ENCODE results near the gene SP1.
A peak's percentile ranks its signal among the peaks of the same experiment; 100 is the strongest.

Gene SP1

DNA sequence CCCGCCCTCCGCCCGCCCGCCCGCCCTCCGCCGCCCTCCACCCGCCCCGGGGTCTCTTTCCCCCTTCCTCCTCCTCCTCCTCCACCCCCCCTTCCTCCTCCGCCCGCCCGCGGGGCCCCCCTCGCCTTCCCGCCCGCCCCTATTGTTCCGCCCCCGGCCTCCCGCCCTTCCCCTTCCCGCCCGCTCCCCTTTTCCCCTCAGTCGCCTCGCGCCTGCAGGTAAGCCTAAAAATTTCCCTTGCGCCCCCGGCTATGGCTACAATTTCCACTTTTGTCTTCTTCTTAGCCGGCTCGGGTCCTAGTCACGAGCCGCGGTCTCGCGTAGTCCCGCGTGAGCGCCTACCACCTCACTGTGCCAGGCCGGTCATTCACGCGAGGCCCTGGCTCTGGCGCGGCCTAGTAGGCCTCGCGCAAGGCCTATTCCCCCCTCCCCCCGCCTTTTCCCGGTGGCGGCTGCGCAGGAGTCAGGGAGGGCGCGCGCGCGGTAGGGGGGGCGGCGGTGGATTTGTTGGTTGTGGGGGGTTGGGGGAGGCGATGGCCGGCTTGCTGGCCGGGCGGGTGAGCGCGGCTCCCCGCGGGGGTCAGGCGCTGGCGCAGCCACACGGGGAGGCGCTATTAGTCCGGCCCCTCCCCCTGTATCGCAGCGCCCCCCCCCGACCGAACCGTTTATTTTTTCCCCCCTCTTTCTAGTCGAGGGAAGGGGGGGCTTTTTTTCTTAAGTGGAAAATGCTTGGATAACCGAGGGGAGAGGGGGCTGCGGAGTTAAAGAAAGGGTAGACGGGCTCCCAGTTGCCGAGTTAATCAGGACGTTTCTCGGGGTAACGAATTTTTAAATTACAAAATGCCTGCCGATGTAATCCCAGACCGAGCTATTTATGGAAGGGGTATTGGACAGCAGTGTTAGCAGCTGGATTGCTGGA, 72.4 kb downstream of the SP1 start:
- peak; percentile 59 for DNase-seq

DNA sequence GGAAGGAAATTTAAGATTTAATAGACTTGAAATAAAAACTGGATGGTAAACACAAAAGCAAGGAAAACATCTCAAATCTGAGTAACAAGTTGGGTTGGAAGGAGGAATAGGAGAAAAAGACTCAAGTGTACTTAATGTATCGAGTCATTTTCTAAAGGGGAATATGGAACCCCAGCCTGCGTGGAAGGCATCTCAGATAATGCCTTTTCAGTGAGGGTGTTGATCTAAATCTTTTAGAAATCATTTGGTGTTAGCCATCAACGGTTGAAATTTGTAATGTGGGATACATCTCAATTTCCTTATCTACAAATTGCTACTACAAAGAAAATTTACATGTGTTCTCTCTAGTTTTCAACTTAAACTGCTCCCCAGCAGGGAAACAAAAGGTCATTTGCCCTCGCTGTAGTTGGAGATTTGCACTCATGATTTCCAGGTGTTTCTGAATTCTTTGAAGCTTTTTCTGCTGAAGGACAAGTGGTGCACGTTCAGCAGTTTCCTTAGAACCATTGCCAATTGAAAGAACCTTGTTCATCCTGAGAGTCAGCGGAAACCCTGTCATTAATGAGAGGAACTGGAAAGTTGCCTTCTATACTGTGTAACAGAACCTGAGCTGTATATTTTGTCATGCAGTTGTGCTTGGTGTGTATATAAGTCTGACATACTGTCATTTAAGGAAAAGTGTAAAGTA, 74.1 kb downstream of the SP1 start:
- no peak for DNase-seq

DNA sequence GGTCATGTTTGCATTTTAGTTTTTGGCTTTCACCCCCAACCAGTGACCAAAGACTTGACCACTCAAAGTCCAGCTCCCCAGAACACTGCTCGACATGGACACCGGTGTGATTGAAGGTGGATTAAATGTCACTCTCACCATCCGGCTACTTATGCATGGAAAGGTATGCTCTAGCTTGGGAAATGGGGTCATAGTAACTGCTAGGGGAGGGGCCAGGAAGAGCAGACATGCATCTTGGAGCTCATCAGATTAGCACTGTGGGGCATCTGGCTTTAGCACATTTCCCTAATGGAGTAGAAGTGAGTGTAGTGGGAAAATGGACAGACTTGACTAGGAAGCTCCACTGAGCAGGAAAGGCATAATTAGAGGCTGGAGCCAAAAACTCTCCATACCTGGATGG, 74.7 kb downstream of the SP1 start:
- no peak for DNase-seq

DNA sequence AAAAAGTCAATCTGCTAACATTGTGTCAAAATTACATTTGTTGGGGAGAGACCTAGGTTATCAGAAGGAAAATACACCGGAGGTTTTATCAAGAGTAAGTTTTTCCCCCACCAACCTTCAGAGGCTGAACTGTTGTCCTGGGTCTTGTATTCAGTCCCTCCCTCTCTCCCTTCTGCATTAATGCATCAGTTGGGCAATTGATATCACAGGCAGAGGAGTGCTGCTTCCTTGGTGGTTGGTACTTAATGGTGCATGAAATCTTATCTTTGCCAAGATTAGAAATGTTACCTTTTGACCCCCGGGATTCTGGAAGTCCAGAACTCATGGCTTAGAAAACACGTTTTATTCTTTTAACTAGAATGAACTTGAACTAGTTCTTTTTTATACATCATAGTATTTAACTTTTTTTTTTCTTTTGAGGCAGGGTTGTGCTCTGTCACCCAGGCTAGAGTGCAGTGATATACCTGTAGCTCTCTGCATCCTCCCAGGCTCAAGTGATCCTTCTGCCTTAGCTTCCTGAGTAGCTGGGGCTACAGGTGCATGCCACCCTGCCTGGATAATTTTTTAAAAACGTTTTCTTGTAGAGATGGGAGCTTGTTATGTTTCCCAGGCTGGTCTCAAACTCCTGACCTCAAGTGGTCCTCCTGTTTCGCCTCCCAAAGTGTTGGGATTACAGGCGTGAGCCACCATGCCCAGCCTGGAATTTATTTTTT, 76.8 kb downstream of the SP1 start:
- DNase-seq, result no peak

DNA sequence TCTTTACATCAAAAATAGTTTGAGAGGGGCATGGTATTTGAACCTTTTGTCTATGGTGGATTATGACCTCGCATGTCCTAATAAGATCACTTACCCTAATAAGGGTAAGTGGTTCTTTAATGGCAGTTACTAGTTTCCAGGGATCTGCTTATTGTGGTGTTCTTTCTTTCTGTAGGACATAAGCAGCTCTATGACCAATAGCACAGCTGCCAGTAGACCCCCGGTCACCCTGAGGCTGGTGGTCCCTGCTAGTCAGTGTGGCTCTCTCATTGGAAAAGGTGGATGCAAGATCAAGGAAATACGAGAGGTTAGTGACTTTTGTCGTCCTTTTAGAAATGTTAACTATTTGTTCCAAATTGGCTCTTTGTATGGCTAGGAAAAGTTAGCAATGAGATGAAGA, 79.1 kb downstream of the SP1 start:
- DNase-seq, result no peak

DNA sequence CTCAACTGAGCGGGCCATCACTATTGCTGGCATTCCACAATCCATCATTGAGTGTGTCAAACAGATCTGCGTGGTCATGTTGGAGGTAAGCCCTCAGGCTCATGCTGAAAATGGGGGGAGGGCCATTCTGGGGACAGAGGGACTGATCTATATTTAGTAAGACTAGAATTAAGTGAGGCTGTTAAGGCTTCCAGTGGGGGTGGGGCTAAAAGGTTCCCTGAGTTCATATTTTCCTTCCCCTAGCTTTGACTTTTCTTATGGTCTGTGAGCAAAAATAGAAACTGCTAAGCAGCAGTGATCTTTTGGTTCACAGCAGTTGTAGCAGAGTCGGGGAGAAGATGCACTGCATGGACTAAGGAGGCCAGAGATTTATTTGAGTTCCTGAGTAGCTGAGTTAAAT, 81.1 kb downstream of the SP1 start:
- DNase-seq, result no peak

DNA sequence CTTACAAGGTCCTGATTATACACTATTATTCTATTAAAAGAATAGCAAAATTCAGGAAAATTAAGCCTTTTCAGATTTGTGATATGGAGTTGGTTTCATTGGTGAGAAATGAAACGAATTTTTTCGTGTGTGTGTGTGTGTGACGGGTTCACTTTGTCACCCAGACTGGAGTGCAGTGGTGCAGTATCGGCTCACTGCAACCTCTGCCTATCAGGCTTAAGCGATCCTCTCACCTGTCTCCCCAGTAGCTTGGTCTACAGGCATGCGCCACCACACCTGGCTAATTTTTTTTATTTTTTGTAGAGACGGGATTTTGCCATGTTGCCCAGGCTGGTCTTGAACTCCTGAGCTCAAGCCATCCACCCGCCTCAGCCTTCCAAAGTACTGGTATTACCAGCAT, 81.6 kb downstream of the SP1 start:
- no peak for DNase-seq

DNA sequence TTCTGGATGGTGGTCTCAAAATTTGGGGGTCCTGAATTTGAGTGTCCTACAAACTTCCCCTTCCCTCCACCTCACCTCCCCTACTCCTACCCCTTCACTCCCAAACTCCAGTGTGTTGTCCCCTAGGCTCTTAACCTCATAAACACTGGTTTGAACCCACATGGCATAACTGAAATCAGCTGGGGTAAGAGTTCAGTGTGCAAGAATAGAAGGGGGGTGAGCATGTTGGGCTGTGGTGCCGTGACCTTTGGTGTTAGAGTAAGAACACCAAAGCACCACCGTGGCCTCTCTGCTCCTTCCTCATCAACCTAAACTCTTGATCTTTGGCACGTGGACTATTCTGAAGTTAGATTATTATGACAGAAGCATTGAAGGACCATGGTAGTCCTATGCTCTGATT, 83.0 kb downstream of the SP1 start:
- DNase-seq, result no peak

DNA sequence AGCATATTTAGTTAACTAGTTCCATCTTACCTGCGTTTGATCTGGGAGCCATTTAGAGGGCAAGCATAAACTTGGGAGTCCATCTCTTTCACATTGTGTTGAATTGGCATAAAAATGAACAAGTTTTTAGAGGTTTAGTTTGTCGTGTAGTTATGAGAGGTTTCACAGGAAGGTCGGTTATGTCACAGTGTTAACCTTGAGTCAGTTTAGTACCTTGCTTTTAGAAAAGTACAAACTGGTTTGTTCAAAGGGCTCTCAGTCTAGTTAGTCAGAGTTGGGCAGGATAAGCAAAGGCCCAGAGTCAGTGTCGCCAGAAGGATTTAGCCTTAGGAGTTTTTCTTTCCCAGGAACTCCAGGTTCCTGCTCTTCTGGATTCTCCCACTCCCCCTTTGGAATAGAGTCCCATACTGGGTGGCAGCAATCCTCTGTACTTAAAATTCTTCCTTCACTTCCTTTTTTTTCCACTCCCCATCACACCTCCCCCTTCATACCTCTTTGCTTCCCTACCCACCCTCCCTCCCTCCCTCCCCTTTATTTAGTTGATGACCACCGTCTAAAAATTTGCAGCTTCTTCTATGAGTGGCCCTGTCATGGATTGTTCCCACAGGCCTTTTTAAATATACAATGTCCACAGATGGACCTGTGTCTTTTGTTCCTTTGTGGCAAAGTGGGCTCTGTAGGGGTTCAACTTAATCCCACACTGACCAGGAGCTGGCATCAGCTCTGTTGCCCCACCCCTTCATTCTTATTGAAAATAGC, 84.0 kb downstream of the SP1 start:
- no peak for DNase-seq

DNA sequence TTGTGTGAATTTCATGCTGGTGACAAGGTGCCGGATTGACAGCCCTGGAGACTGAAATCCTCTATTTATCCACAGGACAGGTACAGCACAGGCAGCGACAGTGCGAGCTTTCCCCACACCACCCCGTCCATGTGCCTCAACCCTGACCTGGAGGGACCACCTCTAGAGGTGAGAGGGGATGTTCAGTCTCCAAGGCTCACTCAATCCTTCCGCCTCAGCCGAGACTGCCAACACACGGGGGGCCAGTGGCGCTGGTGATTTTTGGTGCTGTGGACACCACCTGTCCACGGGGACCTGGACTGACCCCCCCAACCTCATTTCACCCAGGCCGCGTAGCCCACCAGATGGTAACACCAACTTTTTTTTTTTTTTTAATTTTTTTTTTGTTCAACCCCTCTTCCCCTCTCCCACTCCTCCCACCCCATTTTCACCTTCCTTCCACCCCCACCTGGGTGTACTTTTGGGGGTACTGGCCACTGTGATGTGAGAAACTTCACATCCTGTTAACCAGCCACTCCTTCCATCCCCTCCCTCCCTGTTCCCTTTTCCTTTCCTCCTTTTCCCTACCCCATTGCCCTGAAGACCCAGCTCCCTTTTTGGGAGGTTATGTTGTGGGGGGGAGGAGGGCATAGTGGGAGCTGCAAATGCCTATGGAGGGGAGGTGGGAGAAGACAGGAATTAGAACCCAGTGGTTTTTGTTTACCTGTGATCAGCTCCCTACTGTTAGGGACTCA, 84.9 kb downstream of the SP1 start:
- DNase-seq, result no peak

DNA sequence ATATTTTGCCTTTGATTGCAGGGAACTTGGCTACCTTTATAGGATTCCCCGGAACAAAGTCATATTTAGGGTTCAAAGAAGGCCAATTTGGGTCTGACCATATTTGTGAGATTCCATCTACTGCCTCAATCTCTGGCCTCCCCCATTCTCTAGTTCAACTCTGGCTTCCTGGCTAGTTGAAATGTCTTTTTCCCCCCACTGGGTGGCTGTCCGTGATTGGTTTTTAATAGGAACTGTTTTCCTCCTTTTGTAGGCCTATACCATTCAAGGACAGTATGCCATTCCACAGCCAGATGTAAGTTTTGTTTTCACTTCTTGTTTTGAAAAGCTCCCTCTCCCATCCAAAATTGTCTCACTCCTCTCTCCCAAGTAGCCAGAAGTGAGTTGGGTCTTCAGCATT, 85.7 kb downstream of the SP1 start:
- DNase-seq, result no peak

Data from NCI-H2171 treated with DMSO at 0.1 percent for 48 hours (cell line).